HG03342 (cell line): ENCODE data around the gene CRB1.

Experiments
- ATAC-seq: cut with Tn5 transposase; IDR thresholded peaks from one replicate; pipeline ENCODE4 v1.9.1; 2021; ENCODE audit warnings: mild to moderate bottlenecking, moderate library complexity; ENCODE audit not compliant: unreplicated experiment

The CRB1 gene

DNA sequence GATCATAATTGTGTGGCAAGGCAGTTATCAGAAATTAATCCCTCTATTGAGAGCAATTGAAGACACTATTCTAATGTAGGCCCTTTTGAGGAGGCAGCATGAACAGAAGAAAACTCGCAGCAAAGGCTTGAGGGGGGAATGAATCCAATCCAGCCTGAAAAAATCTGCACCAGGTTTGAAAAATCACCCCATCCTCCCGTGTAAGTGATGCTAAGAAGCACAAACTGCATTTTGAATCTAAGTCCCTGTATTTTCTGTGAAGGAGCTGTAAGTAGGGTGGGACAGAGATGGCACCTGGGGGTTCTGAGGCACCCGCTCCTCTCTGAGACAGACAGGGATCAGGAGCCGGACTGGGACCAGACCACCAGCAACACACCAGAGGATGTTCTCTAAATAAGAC lies at the start of gene CRB1:
Gene CRB1, plus strand, starts transcription at position 241 of the 400 bp plus-strand sequence. CDS start 161 bp downstream, outside the sequence.
- ATAC-seq, result no peak

DNA sequence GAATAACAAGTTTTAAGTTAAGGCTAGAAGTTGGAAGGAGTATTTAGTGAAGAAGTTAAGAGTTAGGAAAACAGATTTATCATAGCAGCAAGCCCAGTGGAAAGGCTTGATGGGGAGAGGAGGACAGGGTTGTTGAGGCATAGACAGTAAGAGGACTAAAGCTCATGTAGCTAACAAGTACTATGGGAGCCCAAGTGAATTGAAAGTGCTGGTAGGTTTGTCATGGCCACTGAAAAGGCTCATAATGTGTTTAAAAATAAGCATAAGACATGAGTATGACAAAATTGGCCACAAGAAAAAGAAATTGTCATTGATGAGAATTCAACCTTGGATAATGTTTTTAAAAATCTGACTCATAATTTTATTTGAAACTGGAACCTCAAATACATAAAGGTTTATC lies 49.2 kb upstream of the CRB1 start:
- no peak for ATAC-seq

DNA sequence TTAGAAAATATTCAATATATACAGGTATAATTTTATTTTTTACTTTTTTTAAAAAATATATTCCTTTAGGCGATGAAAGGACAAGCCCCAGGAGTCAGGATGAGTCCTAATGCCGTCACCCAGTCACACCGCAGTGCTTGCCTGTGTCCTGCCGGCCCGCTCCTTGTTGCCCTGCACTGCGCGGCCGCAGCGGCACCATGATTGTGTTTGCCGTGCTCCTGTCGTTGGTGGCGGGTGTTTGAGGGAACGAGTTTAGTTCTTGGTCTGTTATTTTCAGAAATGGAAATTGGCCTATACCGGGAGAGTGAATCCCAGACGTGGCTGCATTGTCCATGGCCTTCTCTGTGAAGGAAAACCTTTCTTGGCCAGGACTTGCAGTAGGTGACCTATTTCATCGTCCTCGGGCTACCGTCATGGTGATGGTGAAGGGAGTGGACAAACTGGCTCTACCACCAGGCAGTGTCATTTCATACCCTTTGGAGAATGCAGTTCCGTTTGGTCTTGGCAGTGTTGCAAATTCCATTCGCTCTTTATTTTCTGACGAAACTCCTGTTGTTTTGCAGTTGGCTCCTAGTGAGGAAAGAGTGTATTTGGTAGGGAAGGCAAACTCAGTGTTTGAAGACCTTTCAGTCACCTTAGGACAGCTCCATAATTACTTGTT lies 45.9 kb upstream of the CRB1 start:
- ATAC-seq, result no peak

DNA sequence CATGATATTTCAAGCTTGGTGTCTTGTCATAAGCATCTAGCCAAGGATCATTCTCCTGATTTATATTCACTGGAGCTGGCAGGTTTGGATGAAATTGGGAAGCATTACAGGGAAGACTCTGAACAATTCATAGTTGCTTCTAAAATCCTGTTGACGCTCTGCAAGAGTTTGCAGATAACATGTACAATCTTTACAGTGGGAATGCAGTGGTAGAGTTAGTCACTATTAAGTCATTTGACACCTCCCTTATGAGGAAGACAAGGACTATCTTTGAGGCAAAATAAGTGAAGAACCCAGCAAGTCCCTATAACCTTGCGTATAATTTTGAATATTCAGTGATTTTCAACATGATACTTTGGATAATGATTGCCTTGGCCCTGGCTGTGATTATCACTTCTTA lies 45.3 kb upstream of the CRB1 start:
- no peak for ATAC-seq

- no peak for ATAC-seq
These were observed 43.9 kb upstream of the CRB1 start for GRCh38 chr1:197224160-197224559.

GRCh38 chr1:197225611-197226010 lies 42.4 kb upstream of the CRB1 start:
- no peak for ATAC-seq

GRCh38 chr1:197234581-197234980 lies 33.5 kb upstream of the CRB1 start:
- ATAC-seq, result no peak

- ATAC-seq, result no peak
These were observed 32.7 kb upstream of the CRB1 start for GRCh38 chr1:197235355-197235754.

DNA sequence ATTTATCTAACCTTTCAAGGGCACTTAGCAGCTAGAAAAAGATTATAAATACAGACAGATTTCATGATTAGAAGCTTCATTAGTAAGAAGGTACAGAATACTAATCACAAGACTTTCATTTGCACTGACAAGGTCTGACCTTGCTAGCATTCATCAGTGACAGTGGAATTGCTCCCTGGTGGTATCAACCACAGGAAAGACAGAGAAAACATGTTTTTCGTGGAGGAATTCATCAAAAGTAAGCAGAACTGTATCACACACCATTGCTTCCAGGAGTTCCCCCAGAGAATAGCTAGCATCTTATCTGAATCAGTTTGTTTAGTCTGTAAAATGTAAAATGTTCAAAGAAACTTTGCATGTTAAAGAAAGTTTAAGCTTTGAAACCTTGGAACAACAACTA lies 20.6 kb upstream of the CRB1 start:
- no peak for ATAC-seq

DNA sequence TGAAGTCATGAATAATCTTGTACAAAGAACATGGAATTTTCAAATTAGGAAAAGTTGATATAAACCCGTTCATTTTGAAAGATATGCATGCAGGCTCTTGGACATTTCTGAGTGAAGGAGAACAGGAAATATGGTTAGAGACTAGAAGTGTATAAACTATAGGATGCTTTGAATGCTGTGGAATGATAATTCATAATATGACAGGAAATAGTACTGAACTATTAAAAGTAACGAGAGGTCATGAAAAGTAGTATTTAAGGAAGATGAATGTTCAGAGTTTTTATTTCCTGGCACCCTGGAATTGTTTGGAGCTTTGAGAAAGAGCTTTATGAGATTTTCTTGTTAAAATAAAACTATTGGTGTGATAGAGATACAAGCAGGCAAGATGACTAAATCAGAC lies 18.7 kb upstream of the CRB1 start:
- no peak for ATAC-seq

DNA sequence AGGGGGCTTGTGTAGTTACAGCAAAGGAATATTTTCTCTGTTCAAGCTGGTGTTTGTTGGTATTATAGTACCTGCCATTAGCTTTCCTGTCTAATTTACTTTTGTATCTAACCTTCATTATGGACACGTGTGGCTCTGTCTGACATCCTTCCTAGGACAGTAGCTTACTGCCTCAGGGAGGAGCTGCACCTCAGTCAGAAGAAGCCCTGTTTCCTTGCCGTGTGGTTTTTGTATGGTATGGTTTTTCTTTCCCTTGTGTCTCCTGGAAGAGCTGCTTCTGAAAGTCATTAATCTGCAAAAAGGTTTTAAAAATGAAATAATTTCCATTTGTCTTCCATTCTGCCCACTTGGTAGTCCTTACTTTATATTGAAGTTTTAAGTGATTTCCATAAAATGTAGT lies 17.4 kb upstream of the CRB1 start:
- ATAC-seq, result no peak

DNA sequence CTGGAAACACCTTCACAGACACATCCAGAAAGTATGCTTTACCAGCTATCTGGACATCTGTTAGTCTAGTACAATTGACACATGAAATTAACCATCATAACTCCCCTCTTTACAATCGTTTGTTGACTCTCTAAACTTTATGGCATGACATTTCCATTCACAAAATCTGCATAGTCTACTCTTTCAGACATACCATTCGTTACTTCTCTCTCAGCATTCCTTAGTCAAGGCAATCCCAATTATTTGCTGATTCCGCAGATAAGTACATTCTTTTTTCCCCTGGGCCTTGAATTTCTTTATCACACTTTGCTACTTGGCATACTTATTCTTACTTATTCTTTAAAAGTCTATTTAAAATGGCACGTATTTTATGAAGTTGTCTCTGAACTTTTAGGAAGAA lies 15.1 kb upstream of the CRB1 start:
- no peak for ATAC-seq

DNA sequence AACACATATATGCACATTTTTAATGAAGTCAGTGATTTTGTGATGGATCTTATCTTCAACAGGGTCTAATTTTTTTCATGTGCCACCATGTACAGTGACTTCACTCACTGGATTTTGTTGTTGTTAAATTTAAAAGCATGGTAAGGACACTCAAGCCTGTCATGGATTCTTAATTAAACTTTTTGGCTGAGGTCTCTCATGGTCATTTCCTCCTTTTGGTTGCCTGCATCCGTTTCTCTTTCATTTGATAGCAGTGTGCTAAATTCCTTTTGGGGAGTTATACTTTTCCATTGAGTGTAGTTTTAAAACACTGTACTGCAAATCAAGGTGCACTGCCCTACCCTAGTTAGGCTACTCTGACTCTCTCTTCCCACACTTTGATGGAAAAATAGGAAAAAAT lies 13.2 kb upstream of the CRB1 start:
- ATAC-seq, result no peak

- no peak for ATAC-seq
These were observed 3.0 kb upstream of the CRB1 start for GRCh38 chr1:197264936-197265567.

- no peak for ATAC-seq
These were observed 1.0 kb downstream of the CRB1 start for GRCh38 chr1:197269053-197269452.

DNA sequence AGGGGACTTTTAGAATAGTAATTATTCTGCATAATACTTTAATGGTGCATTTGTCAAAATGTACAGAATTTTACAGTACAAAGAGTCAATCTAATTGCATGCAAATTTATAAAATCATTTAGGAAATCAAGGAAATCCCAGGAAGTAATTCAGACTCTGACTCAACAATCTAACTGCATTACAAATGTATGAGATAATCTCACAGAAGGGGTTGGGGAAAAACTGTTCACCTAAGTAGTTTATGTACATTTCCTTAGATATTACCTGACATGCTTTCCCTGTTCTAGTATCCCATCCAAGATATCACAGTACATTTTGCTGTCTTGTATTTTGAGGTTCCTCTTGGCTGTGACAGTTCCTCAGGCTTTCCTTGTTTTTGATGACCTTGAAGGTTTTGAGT lies 4.7 kb downstream of the CRB1 start:
- ATAC-seq, result no peak

- no peak for ATAC-seq
These were observed 9.1 kb downstream of the CRB1 start for GRCh38 chr1:197277166-197277565.

GRCh38 chr1:197284325-197284724 lies 16.3 kb downstream of the CRB1 start:
- no peak for ATAC-seq

DNA sequence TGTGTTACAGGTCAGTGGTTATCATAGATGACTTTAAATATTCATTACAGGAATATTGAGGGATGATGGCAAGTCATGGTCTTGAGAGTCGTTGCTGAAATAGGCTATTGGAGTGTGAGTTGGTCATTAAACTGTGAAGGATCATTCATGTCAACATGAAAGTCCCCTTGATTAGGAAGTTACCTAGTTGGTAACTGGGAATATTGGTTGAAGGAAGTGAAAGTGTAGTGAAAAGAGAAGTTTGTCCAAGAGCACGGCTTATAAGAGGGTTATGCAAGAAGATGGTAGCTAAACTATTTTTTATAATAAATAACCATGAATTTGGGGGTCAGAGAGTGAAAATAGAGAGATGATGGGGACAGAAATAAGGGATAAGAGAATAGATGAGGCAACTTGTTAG lies 16.9 kb downstream of the CRB1 start:
- ATAC-seq, result no peak

DNA sequence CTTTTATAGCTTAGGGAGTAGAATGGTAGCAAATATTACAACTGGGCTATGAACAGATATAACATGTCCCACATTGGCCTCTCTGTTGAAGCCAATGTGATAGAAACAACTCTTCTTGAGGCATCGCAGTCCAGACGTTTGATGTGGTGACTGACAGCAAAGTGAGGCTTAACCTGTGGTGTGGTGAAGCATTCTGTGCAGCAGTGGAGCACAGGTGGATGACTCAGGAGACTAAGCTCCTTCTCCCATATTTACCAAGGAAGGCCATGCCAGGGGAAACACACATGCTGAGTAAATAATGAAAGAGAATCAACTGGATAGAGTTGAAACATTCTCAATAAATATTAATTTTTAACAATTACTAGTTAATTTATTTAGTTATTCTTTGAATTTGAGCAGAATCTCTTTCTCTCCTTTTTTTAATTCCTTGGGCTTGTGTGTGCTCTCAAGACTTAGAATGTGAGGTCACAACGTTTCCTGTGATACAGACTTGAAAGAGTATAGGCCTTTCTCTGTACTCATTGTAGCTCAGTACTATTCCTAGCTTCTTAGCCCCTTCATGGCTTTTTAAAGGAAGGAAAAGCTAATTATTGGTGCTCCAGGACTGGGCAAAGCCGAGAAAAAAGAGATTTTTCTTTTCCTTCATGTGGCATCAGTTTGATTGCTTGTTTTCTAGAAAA lies 17.6 kb downstream of the CRB1 start:
- ATAC-seq, result no peak

DNA sequence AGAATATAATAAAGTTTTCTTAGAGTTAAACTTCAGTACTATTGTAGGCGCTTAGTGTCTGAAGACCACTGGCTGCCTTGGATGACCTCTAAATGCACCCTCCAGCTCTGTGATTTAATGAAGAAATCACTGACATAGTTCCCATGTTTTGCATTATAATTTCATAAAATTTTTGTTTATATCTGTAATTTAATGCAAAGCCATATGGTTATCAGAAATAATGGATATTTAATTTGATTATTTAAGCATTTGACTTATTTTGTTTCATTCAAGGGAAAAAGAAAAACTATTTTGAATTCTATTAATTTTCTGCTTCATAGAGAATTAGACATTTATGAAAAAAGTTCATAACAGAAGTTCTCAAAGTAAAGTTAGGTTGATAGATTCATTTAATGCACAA lies 18.6 kb downstream of the CRB1 start:
- no peak for ATAC-seq

DNA sequence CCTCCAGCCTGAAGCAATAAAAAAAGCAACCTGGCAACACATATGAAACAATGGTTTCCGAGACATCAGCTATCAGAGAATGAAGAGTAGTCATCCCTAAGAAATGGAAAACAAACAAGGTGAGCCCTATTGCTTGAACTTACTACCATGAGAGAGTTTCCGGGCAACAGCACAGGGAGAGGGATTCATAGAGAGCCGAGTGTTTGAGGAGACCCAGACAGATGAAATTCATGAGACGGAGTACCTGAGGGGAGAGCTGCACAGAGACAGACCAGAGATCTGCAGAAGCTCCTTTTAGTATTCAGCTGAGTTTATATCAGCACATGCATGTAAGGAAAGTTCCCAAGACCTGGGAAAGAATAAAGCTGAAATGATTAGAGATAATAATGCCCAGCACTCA lies 19.8 kb downstream of the CRB1 start:
- ATAC-seq, result no peak
